GM12801 (cell line): ENCODE data around the gene ADAMTS15.

ENCODE experiments used
- TF ChIP-seq, protein P1 (sequence below): IDR thresholded peaks from one replicate; pipeline ENCODE4 v1.5.1; 2011; ENCODE audit warnings: control low read depth; ENCODE audit not compliant: insufficient read length; ENCODE audit errors: extremely low read depth

ADAMTS15 gene

DNA sequence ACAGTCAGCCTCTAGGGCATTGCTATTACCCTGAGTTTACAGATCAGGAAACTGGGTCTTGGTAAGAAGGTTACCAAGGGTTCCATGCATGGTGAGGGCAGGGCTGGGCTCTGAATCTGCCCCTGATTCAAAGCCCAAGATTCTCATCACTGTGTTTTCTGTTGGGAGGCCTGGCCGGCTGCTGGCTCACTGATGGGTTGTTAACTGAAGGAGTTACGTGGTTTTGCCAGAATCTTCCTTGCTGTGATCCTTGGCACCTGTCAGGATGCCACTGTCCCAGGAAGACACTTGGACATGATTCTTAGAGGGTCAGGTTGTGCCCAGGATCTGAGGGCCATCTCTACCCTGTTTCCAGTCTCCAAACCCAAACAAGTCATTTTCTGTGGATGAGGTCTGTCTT lies 61.5 kb downstream of the ADAMTS15 start:
- TF ChIP-seq, protein P1, sequence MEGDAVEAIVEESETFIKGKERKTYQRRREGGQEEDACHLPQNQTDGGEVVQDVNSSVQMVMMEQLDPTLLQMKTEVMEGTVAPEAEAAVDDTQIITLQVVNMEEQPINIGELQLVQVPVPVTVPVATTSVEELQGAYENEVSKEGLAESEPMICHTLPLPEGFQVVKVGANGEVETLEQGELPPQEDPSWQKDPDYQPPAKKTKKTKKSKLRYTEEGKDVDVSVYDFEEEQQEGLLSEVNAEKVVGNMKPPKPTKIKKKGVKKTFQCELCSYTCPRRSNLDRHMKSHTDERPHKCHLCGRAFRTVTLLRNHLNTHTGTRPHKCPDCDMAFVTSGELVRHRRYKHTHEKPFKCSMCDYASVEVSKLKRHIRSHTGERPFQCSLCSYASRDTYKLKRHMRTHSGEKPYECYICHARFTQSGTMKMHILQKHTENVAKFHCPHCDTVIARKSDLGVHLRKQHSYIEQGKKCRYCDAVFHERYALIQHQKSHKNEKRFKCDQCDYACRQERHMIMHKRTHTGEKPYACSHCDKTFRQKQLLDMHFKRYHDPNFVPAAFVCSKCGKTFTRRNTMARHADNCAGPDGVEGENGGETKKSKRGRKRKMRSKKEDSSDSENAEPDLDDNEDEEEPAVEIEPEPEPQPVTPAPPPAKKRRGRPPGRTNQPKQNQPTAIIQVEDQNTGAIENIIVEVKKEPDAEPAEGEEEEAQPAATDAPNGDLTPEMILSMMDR: no peak

DNA sequence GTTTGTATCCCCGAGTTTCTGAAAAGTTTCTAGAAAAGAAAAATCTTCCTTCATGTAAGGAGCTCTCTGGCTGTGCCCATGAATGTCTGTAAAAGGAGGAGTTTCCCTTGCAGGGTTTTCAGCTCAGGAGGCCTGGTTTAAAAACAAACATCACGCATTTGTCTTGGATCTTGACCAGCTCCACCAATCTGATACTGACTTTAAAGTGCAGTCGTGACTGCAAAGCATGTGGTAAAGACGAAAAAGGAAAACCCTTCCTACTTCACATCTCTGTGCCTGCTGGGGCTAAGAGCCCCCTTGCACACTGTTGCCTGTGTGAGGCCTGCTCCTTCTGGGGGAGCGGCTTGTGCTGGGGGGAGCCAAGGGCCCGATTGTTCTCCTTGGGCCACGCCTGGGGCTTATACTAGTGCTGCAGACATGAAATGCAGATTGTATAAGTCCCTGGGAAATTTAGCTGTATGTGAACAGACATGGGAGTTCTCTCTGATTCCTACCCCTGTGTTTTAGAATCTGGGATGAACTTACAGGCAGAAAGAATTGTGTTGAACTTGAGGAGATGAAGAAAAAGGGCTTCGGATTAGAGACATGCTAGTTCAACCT lies 62.1 kb downstream of the ADAMTS15 start:
- TF ChIP-seq, protein P1: no peak

DNA sequence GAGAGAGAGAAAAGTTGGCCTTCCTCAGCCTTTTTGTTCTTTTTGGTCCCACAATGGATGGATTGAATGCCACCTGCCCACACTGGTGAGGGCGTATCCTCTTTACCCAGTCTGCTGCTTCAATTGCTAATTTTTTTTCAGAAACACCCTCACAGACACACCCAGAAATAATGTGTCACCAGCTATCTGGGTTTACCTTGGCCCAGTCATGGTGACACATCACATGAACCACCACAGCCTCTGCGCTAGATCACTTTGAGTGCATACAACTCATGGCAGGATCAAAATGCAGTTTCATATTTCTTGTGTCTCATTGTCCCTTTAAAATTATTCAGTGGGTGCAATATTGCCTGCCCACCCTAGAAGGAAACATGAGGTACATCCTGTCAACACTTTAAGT lies 63.3 kb downstream of the ADAMTS15 start:
- TF ChIP-seq, protein P1: no peak

DNA sequence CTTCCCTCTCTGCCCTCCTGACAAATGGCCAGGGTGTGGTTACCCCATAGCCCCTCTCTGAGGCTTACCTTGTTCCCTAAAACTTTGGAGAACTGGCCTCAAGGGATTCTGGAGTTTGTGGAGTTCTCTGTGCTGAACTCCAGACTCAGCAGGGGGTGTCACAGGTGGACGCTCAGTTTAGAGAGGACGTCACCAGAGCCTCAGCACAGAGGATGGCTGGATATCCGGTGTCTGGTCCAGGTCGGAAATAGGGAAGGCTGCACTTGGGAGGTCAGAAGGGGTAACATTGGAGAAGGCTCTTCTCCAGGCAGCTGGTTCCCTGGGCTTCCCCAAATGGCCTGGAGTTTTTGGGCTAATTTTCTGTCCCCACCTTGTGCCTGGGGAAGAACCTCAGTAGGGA lies 64.2 kb downstream of the ADAMTS15 start:
- TF ChIP-seq, protein P1: no peak

DNA sequence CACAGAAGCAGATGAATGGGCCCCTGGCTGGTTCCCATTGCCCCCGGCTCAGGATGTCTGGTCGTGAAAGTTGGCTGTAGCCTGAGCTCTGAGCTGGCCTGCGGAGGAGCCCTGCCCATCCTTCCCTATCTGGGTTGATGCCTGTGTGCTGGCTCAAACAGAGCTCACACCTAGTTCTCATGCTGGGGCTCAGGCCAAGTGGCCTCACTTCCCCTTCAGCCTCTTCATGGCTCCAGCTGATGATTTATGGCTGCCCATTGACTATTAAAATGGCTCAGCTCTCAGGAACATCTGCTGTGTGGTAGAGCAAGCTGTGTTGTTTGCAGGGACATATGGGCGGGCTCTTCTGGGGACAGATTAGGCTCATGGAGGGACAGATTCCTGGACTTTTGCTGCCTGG lies 64.7 kb downstream of the ADAMTS15 start:
- TF ChIP-seq, protein P1: no peak

DNA sequence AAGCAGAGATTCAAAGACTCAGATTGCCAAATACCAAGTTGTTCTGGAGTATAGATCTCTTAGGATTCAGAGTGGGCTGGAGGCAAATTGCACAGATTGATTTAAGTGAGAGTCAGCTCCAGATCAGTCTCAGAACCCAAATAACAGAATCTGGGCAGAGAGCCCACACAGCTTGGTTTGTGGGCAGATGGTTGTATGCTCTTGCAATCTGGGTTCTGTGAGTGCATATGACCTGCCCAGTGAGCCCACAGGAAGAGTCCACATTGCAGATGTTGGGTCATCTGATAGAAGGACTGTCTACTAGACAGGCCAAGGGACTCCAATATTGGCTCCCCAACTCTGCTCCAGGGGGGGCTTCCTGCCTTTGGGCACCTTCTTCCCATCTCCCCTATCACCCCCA lies 65.9 kb downstream of the ADAMTS15 start:
- TF ChIP-seq, protein P1: no peak

DNA sequence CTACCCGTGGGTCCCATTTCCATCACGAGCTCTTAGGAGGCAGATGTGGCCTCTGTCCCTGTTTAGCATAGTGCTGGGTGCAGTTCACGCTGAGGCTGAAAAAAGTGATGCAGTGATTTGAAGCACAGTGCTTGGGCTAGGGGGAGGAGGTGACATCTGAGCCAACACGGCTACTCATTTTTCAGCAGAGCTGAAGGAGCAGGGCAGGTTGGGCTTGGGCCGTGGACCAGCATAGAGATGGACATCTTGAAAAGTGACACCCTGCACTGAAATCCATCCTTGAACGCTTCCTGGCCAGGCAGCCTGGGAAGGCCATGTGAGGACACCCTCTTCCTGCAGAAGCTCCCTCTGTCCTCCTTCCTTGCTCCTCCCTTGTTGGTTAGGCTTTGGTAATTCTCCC lies 66.4 kb downstream of the ADAMTS15 start:
- TF ChIP-seq, protein P1: no peak
